Measurements from ENCODE around the gene PREX1.
"Not testable (repeated sequence)": the region's sequence is repeated elsewhere in the genome, so short reads cannot be mapped to it uniquely, and the experiment has no call there.

Gene PREX1

GRCh38 chr20:48812114-48812513 lies 15.7 kb downstream of the PREX1 start:
- not testable (repeated sequence) for DNase-seq

- DNase-seq, result no peak
Observed at GRCh38 chr20:48809673-48810072, 18.1 kb downstream of the PREX1 start.

GRCh38 chr20:48808382-48809034 lies 19.3 kb downstream of the PREX1 start:
- no peak for DNase-seq

GRCh38 chr20:48807586-48808381 lies 20.0 kb downstream of the PREX1 start:
- peak in 10 of 14 donors; percentile 21 to 89 (median 76) for DNase-seq

- no peak for DNase-seq
Observed at GRCh38 chr20:48807051-48807450, 20.7 kb downstream of the PREX1 start.

- no peak for DNase-seq
Observed at GRCh38 chr20:48805716-48806115, 22.1 kb downstream of the PREX1 start.

GRCh38 chr20:48805286-48805685 lies 22.5 kb downstream of the PREX1 start:
- DNase-seq, result no peak

GRCh38 chr20:48804300-48804980 lies 23.4 kb downstream of the PREX1 start:
- DNase-seq, result no peak

- no peak for DNase-seq
Observed at GRCh38 chr20:48803176-48804053, 24.4 kb downstream of the PREX1 start.

- DNase-seq, result no peak
Observed at GRCh38 chr20:48802647-48803046, 25.2 kb downstream of the PREX1 start.

- no peak for DNase-seq
Observed at GRCh38 chr20:48802216-48802615, 25.6 kb downstream of the PREX1 start.

GRCh38 chr20:48801197-48801596 lies 26.6 kb downstream of the PREX1 start:
- DNase-seq, result no peak

GRCh38 chr20:48800177-48800576 lies 27.6 kb downstream of the PREX1 start:
- DNase-seq, result no peak

GRCh38 chr20:48799328-48800105 lies 28.3 kb downstream of the PREX1 start:
- DNase-seq, result no peak

GRCh38 chr20:48797850-48798747 lies 29.7 kb downstream of the PREX1 start:
- no peak for DNase-seq

- DNase-seq, result peak in 13 of 14 donors; percentile 45 to 93 (median 74)
Observed at GRCh38 chr20:48797275-48797825, 30.4 kb downstream of the PREX1 start.

GRCh38 chr20:48795732-48796131 lies 32.1 kb downstream of the PREX1 start:
- no peak for DNase-seq

- DNase-seq, result no peak
Observed at GRCh38 chr20:48794816-48795457, 32.9 kb downstream of the PREX1 start.

- DNase-seq, result peak in 10 of 14 donors; percentile 9 to 78 (median 60)
Observed at GRCh38 chr20:48794360-48794759, 33.4 kb downstream of the PREX1 start.

- DNase-seq, result no peak
Observed at GRCh38 chr20:48793776-48794175, 34.0 kb downstream of the PREX1 start.
